Measurements from ENCODE around the gene TIMM44.

DNA sequence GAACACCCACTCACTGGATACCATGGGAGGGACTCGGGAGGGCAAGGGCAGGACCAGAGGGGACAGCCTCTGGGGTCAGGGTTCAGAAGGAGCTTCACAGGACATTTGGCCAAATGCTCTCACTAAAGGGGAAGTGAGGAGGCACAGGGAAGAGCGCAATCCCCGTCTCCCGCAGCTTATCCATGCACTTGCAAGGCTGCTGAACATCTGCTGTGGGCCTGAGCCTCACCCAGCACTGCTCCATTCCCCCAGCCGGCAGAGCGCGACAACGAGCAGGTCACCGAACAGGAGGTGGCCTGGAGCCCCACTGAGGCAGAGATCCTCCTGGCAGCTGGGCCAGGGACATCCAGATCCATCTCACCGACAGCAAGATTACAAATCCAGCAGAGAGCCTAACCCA is 38.6 kb upstream of the TIMM44 start:
- TF ChIP-seq, protein P1, sequence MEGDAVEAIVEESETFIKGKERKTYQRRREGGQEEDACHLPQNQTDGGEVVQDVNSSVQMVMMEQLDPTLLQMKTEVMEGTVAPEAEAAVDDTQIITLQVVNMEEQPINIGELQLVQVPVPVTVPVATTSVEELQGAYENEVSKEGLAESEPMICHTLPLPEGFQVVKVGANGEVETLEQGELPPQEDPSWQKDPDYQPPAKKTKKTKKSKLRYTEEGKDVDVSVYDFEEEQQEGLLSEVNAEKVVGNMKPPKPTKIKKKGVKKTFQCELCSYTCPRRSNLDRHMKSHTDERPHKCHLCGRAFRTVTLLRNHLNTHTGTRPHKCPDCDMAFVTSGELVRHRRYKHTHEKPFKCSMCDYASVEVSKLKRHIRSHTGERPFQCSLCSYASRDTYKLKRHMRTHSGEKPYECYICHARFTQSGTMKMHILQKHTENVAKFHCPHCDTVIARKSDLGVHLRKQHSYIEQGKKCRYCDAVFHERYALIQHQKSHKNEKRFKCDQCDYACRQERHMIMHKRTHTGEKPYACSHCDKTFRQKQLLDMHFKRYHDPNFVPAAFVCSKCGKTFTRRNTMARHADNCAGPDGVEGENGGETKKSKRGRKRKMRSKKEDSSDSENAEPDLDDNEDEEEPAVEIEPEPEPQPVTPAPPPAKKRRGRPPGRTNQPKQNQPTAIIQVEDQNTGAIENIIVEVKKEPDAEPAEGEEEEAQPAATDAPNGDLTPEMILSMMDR (optimal IDR thresholded peaks at IDR 0.05 in 1 of 3, IDR thresholded peaks at IDR 0.05 in 1 of 3, conservative IDR thresholded peaks at IDR 0.05 in 1 of 3; ENCODE audit: extremely low read depth in 1 of 3, insufficient read depth in 2 of 3, low read length in 3 of 3): no peak
- TF ChIP-seq EZH2 (IDR thresholded peaks at IDR 0.05; ENCODE audit: low read length): no peak
